Gastrocnemius medialis (tissue), 4 donors: Measurements from ENCODE around the gene PRSS16. TPM values are rescaled to one million over a fixed set of nuclear protein-coding genes. Genes with fewer than 3 reads are reported as not detected.

Source experiments
- ATAC-seq, 2 donors: fragments of 150-250 bp; one replicate each; pipeline ENCODE4 v1.9.1; 2016
- DNase-seq, 2 donors: peaks; one replicate each; pipeline ENCODE4 v3.0.0-alpha.2; 2019
- H3K27ac ChIP-seq, 4 donors: fragments of 200-600 bp; sonication (generic); 1 replicate in 1 of 4; 2 replicates in 3 of 4; pipeline ENCODE4 v1.5.1; 2016 to 2018; ENCODE audit warnings: mild to moderate bottlenecking in 2 of 4, moderate library complexity in 1 of 4
- H3K27me3 ChIP-seq, 3 donors: fragments of 200-600 bp; sonication (generic) in 2 of 3; 1 replicate in 1 of 3; 2 replicates in 2 of 3; pipeline versions ENCODE4 v1.5.1 to v1.6.0; 2016 to 2019; ENCODE audit warnings: mild to moderate bottlenecking in 1 of 3, moderate library complexity in 1 of 3
- H3K36me3 ChIP-seq, 2 donors: fragments of 200-600 bp; sonication (generic) in 1 of 2; one replicate each; pipeline ENCODE4 v1.5.1; 2017 to 2018
- H3K4me1 ChIP-seq, 2 donors: fragments of 200-600 bp; sonication (generic) in 1 of 2; one replicate each; pipeline ENCODE4 v1.5.1; 2016 to 2017; ENCODE audit warnings: mild to moderate bottlenecking in 2 of 2
- H3K4me3 ChIP-seq, 4 donors: fragments of 200-600 bp; sonication (generic) in 3 of 4; 1 replicate in 1 of 4; 2 replicates in 3 of 4; pipeline ENCODE4 v1.5.1; 2016 to 2019; ENCODE audit warnings: mild to moderate bottlenecking in 2 of 4
- H3K9me3 ChIP-seq, 3 donors: fragments of 200-600 bp; sonication (generic) in 2 of 3; 1 replicate in 1 of 3; 2 replicates in 2 of 3; pipeline ENCODE4 v1.5.1; 2016 to 2019
- POLR2A ChIP-seq, 2 donors: fragments of 450-650 bp; IDR thresholded peaks; one replicate each; pipeline ENCODE4 v1.6.1; 2017; ENCODE audit warnings: antibody characterized with exemption in 2 of 2, mild to moderate bottlenecking in 2 of 2, moderate library complexity in 2 of 2
- in situ Hi-C, 4 donors: fragments of 200-750 bp; cut with MboI; loops; one replicate each; pipeline versions ENCODE4 v1.15.0 to v1.8.0; 2017; ENCODE audit warnings: low sequenced_read_pairs in 4 of 4
- intact Hi-C: fragments of 100-400 bp; cut with DNase I; formaldehyde crosslinking; loops from one replicate; pipeline ENCODE4 v1.15.1; 2023; ENCODE audit warnings: low total_unique reads
- total RNA-seq, 4 donors: library from RNA; depleted of rRNA; stranded (reverse); fragments of >200 nt; gene quantifications; one replicate each; pipeline versions ENCODE4 v1.1.0 to v1.2.3, GENCODE V29; 2016
- TF ChIP-seq, protein P1 (sequence below), 5 experiments: fragments of 450-650 bp in 3 of 5; fragments of 200-600 bp in 2 of 5; sonication (generic) in 2 of 5; IDR thresholded peaks in 4 of 5; conservative IDR thresholded peaks in 1 of 5; 1 replicate in 4 of 5; 2 replicates in 1 of 5; pipeline ENCODE4 v1.5.1; 2016 to 2019; ENCODE audit warnings: antibody characterized with exemption in 5 of 5, mild to moderate bottlenecking in 3 of 5, moderate library complexity in 3 of 5

Gene PRSS16, protein sequence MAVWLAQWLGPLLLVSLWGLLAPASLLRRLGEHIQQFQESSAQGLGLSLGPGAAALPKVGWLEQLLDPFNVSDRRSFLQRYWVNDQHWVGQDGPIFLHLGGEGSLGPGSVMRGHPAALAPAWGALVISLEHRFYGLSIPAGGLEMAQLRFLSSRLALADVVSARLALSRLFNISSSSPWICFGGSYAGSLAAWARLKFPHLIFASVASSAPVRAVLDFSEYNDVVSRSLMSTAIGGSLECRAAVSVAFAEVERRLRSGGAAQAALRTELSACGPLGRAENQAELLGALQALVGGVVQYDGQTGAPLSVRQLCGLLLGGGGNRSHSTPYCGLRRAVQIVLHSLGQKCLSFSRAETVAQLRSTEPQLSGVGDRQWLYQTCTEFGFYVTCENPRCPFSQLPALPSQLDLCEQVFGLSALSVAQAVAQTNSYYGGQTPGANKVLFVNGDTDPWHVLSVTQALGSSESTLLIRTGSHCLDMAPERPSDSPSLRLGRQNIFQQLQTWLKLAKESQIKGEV
- not detected for total RNA-seq

DNA sequence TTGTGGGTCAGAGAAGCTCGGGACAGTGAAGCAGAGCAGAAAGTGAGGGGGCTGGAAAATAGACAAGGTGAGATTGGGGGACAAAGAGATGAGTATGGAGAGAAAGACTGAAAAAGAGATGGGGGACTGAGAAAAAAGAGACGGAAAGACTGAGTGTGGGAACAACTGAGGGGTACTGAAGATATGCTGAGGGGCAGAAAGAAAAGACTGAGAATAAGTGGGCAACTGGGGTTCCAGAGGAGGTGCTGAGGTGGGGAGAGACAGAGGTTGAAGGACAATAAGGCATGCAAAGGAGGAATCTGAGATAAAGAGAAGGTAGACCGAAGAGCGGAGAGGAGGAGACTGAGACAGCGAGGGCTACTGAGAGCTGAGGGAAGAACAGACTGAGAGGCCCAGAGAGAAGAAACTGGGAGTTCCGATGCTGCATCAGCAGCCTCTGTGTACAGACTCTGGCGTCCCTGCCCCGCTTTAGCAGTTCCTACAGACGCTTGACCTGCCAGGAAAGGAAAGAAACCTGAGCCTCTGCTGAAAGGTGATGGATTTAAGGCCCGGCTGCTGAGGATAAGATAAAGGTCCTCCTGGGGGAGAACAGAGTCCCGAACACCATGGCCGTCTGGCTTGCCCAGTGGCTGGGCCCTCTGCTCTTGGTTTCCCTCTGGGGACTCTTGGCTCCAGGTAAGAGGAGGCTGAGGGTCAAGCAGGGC is at the start of gene PRSS16:
TSS of gene PRSS16 (plus strand) at position 569 of the 704 bp plus-strand sequence. CDS start at position 606, 37 bp downstream.
- in situ Hi-C loops: no loop called here
- H3K27me3 ChIP-seq: peaks cover 31 to 62% (median 52%) of the 10 kb centered on the region in 3 donors

DNA sequence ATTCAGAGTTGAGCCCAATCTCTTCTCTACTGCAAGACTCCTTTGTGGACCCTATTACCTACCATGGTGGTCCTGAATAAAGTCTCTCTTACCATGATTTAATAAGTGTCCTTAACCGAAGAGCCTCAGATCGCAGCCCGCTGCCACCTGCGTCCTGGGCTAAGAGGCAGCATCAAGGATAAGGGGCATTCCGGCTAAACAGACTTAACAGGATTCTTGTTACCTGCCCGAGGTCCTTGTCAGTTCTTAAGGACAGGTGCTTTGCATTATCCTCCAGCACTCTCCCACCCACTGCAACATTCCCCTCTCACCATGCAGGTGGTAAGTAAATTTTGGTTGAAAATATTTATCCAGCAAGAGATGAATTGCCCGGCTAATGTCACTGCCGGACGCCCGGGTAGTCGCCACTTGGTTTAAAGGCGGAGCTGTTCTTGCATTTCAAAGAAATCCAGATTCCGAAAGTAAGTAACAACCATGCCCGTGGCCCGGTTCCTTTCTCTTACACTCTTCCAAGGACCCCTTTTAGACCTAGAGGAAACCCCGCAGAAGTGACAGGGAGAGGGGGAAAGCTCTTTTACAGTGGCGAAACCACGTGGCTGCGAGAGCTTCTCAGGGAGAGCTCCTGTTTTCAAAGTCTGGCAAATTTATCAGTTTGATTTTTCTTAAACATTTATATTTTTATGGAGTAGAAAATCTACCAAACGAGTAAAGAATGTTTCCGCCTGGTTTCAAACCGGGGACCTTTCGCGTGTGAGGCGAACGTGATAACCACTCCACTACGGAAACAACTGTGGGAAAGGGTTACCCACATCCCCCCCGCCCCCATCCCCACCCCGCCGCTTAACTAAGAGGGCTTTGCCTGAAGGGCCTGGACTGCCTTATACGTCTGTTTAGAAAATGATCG is 41.9 kb upstream of the PRSS16 start:
- no peaks in the 10 kb centered on the region for H3K4me1 ChIP-seq
- peaks cover 27 to 42% (median 39%) of the 10 kb centered on the region in 3 donors for H3K27me3 ChIP-seq
- H3K36me3 ChIP-seq: no peaks in the 10 kb centered on the region
- no peak overlapping the region for H3K27ac ChIP-seq
- TF ChIP-seq, protein P1, sequence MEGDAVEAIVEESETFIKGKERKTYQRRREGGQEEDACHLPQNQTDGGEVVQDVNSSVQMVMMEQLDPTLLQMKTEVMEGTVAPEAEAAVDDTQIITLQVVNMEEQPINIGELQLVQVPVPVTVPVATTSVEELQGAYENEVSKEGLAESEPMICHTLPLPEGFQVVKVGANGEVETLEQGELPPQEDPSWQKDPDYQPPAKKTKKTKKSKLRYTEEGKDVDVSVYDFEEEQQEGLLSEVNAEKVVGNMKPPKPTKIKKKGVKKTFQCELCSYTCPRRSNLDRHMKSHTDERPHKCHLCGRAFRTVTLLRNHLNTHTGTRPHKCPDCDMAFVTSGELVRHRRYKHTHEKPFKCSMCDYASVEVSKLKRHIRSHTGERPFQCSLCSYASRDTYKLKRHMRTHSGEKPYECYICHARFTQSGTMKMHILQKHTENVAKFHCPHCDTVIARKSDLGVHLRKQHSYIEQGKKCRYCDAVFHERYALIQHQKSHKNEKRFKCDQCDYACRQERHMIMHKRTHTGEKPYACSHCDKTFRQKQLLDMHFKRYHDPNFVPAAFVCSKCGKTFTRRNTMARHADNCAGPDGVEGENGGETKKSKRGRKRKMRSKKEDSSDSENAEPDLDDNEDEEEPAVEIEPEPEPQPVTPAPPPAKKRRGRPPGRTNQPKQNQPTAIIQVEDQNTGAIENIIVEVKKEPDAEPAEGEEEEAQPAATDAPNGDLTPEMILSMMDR (IDR thresholded peaks at IDR 0.05 in 4 of 5, conservative IDR thresholded peaks at IDR 0.05 in 1 of 5): no peak
- TF ChIP-seq POLR2A (IDR thresholded peaks at IDR 0.05): no peak
- DNase-seq (no peak), ATAC-seq (no peak)
- no peak overlapping the region for H3K4me3 ChIP-seq
- no peaks in the 10 kb centered on the region for H3K9me3 ChIP-seq
- intact Hi-C loops (no loop called here), in situ Hi-C loops (no loop called here)

More for the DNA sequence above, at the start of gene PRSS16:
- intact Hi-C loops: no loop called here
- Histone ChIP-seq H3K4me1 (peaks cover 0 to 11% of the 10 kb centered on the region in 2 donors), H3K4me3 (no peak within 1 kb of the TSS), H3K27ac (no peak within 1 kb of the TSS), H3K9me3 (no peaks in the 10 kb centered on the region), H3K36me3 (no peaks in the 10 kb centered on the region)
- no peak for DNase-seq
- TF ChIP-seq, protein P1 (IDR thresholded peaks at IDR 0.05 in 4 of 5, conservative IDR thresholded peaks at IDR 0.05 in 1 of 5): no peak
- no peak for TF ChIP-seq POLR2A (IDR thresholded peaks at IDR 0.05)
- no peak for ATAC-seq

DNA sequence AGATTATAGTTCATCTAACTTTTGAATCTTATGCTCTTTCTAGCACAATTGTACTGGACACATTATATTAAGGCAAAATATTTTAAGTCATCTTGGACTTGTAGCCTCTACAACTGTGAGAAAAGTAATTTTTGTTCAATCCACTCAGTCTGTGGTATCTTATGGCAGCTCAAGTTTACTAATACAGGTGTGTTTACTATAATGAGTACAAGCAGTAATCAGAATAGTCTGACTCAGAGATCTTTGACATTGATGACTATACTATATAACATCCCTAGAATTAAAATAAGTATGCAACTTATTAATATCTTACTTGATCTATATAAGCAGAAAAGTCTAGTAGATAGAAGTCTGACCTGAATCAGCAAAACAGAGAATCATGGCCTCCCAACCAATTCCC is 40.7 kb upstream of the PRSS16 start:
- no peaks in the 10 kb centered on the region for H3K36me3 ChIP-seq
- no peak overlapping the region for H3K27ac ChIP-seq
- no peak overlapping the region for H3K4me3 ChIP-seq
- no peaks in the 10 kb centered on the region for H3K4me1 ChIP-seq
- TF ChIP-seq POLR2A (IDR thresholded peaks at IDR 0.05): no peak
- TF ChIP-seq, protein P1 (IDR thresholded peaks at IDR 0.05 in 4 of 5, conservative IDR thresholded peaks at IDR 0.05 in 1 of 5): no peak
- DNase-seq (no peak), ATAC-seq (no peak)
- in situ Hi-C loops: no loop called here
- intact Hi-C loops: no loop called here
- no peaks in the 10 kb centered on the region for H3K9me3 ChIP-seq
- H3K27me3 ChIP-seq: peaks cover 27 to 42% (median 42%) of the 10 kb centered on the region in 3 donors

DNA sequence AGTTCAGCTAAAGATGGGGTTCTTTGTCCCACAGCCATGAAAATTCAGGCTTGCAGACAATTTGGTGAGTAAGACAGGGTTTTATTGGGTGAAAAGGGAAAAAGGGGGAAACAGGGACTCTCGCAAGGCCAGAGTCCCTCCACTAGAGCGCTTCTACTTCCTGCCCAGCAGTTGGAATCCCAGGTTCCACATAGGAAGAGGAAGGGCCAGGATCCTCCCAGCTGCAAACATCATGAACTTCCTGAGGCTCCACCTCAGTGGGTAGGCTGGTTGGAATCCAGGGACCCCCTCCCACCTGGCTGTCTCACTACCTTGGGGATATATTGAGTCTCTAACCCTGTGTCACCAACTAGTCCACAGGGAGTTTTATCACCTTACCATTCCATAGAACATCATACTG is 39.5 kb upstream of the PRSS16 start:
- no peak for ATAC-seq
- no peaks in the 10 kb centered on the region for H3K4me1 ChIP-seq
- no peak for TF ChIP-seq POLR2A (IDR thresholded peaks at IDR 0.05)
- TF ChIP-seq, protein P1 (IDR thresholded peaks at IDR 0.05 in 4 of 5, conservative IDR thresholded peaks at IDR 0.05 in 1 of 5): no peak
- no peak for DNase-seq
- no peaks in the 10 kb centered on the region for H3K9me3 ChIP-seq
- no peaks in the 10 kb centered on the region for H3K36me3 ChIP-seq
- H3K4me3 ChIP-seq: no peak overlapping the region
- peaks cover 27 to 43% (median 42%) of the 10 kb centered on the region in 3 donors for H3K27me3 ChIP-seq
- intact Hi-C loops: no loop called here
- in situ Hi-C loops: no loop called here
- H3K27ac ChIP-seq: no peak overlapping the region
